Activated CD8-positive, alpha-beta memory T cell treated with anti-CD3 and anti-CD28 coated beads, Interleukin-2, amount 50 U/mL, for 1 hour (primary cell): Measurements from ENCODE around the gene MAP2K2.
"Not testable (repeated sequence)": the region's sequence is repeated elsewhere in the genome, so short reads cannot be mapped to it uniquely, and the experiment has no call there.

Source experiments
- DNase-seq: peaks from one replicate; pipeline ENCODE4 v3.0.0-alpha.2; 2020; ENCODE audit errors: extremely low read depth

The MAP2K2 gene

DNA sequence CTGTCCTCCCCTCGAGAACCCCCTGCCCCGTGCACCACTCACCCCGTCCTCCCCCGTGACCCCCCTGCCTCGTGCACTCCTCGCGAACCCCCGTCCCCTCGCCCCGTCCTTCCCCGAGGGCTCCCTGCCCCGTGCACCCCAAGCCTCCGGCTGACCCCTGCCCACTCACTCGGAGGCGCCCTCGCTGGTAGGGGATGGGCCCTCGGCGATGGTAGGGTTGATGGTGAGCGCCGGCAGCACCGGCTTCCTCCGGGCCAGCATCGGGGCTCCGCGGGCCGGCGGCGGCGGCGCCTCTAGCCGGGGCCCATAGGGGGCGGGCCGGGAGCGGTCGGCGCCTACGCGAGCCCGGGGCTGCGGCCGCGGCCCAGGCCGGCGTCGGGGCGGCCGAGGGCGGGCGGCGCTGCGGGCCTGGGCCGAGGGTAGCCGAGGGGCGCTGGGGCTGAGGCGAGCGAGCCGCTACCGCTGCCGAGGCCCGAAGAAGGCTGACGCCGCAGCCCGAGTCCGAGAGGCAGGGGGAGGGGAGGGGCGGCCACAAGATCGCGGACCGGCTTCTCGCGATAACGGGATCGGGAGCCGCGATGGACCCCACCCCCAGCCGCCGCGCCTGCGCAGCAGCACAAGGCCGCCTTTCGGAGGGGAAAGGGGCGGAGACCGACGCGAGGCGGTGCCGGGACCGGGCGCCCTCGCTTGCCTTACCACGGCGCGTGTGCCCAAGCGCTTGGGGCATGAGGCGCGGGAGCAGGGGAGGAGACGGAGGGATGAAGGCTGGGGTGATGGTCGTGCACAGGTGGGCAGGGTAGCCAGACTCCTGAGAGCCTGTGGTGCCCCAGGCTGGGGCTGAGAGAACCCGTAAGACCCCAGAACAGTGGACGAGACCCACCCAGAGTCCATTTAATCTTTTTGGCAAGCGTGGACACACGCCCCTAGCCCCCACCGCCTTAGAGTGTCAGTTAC lies at the start of gene MAP2K2:
Gene MAP2K2 (minus strand): TSS at position 508 of the 954 bp plus-strand sequence. CDS start 247 bp downstream, at position 261.
- peak; percentile 88 for DNase-seq

DNA sequence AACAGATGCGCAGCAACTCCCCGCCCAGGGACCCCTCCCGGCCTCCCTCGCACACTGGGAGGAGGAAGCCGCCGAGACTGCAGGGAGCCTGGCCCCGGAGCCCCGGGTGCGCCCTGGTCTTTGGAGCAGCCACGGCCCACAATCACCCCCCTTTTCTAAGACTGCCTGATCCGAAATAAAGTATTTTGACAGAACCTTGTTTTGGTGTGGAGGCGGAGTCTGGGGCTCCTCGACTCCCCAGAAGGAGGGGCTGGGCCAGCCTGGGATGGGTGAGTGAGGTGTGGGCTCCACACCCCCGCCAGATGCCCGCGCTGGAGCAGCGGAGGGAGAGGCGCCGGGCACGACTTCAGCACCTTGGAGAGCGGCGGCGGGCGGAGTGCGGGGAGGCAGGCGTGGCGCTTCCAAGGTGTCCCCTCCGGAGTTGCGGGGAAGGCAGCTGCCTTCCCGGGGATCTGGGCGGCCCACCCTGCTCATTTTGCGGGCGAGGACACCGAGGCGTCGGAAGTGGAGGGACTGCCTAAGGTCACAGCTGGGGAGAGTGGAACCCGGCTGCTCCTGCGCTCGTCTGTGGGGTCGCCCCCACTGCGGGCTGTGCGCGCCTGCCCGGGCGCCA lies 49.0 kb upstream of the MAP2K2 start:
- no peak for DNase-seq

DNA sequence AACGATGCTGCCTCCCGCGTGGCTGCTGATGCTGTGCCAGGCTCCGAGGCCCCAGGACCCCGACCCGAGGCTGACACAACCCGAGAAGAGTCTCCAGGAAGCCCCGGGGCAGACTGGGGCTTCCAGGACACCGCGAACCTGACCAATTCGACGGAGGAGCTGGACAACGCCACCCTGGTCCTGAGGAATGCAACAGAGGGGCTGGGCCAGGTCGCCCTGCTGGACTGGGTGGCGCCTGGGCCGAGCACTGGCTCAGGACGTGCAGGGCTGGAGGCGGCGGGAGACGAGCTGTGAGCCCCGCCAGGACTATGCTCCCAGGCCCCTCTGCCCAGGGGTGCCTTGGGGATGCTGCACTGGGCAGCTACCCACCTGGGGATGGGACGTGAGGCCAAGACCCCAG lies 47.8 kb upstream of the MAP2K2 start:
- no peak for DNase-seq

DNA sequence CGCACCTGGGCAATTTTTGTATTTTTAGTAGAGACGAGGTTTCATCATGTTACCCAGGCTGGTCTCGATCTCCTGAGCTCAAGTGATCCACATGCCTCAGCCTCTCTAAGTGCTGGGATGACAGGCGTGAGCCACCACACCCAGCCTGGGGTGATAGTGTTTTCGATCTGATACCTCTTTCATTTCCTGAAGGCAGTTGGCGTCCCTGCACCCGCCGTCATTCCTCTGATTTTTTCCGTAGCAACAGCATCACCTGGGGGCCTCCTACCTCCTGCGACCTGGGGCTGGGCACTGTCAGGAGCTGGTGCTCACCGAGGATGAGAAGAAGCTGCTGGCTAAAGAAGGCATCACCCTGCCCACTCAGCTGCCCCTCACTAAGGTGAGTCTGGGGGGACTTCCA lies 40.3 kb upstream of the MAP2K2 start:
- DNase-seq = no peak

DNA sequence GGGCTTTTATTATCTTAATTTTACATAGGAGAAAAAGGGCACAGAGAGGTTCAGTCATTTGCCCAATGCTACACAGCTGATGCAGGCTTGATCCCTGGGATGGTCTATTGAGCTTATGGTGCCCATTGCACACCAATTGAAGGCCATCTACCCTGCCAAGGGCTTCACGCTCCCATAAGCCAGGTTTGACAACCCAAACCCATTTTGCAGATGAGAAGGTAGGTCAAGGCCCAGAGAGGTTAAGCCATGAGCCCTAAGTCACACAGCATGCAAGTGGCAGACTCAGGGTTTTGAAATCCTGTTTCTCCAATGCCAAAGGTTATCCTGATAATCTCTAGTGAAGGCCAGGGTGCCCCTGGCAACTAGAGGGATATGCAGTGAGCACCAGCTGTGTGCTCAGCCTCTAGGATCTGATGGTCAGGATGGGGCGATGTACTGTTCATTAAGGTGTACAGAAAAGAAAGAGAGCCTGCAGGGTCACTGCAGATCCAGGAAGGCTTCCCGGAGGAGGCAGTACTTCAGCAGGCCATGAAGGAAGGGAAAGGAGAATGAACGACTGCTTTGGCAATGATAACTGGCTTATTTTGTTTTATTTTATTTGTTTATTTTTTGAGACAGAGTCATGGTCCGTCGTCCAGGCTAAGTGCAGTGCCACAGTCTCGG lies 37.6 kb upstream of the MAP2K2 start:
- no peak for DNase-seq

DNA sequence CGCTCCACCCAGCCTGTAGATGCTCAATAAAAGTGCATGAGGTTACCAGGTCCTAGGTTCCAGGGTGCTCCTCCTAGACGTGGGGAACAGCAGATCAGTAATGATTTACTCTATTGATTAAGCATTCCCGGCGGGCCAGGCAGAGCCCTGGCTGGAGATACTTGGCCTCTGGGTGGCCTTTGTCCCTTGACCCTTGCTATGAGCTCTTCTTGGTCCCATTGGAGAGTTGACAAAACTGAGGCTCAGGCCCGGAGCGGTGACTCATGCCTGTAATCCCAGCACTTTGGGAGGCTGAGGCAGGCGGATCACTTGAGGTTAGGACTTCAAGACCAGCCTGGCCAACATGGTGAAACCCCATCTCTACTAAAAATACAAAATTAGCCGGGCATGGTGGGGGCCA lies 34.0 kb upstream of the MAP2K2 start:
- DNase-seq = not testable (repeated sequence)

DNA sequence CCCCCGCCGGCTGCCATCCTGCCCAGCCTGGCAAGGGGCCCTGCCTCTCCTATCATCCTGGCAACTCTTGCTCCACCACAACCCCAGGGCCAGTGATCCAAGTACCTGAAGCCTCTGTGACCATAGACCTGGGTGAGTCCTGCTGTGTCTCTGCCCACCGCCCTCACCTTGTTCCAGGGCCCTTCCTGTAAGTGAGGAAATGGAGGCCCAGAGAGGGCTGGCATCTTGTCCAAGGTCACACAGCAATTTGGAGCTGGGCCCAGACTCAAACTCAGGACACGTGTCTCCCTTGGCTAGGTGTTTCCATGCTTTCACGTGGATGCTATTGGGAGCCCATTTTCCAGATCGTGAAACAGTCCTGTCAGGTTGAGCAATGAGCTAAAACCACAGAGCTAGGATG lies 33.2 kb upstream of the MAP2K2 start:
- no peak for DNase-seq

DNA sequence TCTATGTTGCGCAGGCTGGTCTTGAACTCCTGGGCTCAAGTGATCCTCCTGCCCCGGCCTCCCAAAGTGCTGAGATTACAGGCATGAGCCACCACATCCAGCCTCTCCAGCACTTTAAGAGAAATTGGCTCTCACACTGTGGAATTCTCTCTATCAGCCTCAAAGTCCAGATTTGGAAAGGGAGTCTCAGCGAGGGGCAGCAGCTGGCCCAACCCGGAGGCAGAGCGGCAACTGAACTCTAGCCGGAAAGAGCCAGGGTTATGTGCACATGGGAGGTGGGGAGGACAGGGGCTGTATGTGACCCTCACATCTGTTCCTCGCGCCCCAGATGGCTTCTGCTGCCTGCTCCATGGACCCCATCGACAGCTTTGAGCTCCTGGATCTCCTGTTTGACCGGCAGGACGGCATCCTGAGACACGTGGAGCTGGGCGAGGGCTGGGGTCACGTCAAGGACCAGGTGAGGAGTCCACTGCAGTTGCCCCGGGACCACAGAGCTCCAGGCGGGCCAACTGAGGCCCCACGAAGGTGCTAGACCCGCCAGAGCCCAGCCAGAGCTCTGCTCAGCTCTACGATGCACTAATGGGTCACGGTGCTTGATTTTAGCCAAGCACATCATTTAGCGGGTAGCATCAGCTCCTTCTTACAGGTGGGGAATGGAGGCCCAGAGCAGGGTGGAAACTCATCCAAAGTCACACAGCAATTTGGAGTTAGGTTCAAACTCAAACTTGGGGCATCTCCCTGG lies 30.8 kb upstream of the MAP2K2 start:
- no peak for DNase-seq

DNA sequence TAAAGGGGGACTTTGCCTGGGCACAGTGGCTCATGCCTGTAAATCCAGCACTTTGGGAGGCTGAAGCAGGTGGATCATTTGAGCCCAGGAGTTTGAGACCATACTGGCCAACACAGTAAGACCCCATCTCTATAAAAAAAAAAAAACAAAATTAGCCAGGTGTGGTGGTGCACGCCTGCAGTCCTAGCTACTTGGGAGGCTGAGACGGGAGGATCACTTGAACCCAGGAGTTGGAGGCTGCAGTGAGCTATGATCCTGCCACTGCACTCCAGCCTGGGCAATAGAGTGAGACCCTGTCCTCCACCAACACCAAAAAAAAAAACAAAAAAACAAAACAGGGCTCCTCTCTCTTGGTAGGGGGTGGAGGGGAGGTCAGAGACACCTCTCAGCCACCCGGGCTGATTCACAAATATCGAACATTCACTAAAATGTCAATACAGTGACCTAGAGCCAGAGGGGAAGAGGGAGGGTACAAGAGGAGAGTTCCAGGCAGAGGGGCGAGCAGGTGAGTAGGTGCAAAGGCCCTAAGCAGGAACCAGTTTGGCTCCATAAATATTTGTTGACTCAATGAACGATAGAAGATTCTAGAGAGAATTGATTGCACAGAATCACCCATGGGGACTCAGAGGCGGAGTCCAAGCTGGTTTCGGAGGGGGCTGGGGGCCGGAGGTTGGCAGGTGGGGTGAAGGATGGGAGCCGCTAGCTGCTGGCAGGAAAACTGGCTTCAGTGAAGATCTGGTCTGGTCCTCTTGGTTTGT lies 28.5 kb upstream of the MAP2K2 start:
- DNase-seq = no peak

DNA sequence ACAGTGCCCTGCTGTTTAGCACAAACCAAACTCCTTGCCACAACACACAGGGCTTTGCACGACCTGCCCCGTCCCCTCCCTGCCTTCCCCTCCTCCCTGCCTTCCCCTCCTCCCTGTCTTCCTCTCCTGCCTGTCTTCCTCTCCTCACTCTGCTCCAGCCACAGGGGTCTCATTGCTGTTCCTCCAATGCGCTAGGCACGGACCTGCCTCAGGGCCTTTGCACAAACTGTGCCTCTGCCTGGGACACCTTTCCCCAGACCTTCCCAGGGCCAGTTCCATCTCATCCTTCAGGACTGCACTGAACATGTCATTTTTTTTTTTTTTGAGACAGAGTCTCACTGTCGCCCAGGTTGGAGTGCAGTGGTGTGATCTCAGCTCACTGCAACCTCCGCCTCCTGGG lies 27.7 kb upstream of the MAP2K2 start:
- no peak for DNase-seq

DNA sequence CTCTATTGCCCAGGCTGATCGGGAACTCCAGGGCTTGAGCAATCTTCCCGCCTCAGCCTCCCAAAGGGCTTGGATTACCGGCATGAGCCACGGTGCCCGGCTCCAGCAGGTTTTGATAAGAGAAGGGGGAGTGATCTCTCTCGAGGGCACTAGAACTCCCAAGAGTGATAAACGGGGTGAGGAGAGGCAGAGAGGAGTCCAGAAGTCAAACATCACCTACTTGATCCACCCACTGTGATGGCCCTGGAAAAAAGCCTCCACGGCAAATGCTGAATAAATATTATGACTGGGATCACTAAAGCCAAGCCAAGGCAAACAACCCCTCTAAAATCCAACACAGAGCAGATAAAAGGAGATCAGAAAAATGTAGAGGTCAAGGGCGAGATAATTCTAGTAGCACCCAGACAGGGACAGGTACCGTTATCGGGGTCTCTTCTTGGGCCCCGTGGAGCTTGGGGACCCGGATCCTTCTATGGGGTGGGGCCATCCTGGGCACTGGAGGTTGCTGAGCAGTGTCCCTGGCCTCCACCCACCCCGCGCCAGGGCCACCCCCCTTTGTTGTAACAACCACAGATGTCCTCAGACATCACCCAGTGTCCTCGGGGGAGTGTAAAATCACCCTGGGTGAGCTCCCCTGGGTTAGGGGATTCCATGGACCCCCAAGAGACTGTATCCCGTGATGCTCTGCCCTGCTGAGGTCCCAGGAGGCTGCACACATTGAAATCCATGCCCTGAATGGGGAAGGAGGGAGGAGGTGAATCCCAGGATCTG lies 25.8 kb upstream of the MAP2K2 start:
- DNase-seq = no peak

DNA sequence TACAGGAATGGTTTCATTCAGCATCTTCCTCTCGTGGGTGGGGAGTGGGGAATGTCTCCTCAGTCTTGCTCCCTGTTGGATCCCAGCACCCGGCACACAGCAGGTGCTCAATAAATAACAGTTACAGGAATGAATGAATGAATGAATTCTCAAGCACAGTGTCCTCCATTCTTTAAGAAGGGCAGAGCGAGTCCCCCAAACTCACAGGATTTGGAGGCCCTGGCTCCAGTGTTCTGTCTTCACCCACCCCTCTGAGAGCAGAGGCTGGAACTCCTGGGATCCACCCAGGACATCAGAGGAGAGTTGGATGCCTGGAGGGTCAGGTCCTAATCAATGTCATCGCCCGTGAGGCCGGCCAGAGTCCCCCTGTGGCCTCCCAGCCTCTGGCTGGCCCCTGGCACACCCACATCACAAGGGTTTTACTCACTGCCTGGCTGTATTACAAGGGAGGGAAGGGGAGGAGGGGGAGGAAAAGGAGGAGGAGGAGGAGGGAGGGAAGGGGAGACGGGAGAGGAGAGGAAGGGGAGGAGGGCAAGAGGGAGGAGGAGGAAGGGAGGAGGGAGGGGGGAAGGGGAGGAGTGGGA lies 20.8 kb upstream of the MAP2K2 start:
- no peak for DNase-seq

DNA sequence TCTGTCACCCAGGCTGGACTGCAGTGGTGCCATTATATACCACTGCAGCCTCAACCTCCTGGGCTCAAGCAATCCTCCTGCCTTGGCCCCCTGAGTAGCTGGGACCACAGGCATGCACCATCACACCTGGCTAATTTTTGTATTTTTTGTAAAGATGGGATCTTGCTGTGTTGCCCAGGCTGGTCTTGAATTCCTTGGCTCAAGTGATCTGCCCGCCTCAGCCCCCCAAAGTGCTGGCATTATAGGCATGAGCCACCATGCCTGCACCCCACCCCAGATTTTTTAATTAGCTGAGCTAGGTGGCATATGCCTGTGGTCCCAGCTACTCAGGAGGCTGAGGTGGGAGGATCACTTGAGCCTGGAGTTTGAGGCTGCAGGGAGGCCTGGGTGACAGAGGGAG lies 19.0 kb upstream of the MAP2K2 start:
- not testable (repeated sequence) for DNase-seq

DNA sequence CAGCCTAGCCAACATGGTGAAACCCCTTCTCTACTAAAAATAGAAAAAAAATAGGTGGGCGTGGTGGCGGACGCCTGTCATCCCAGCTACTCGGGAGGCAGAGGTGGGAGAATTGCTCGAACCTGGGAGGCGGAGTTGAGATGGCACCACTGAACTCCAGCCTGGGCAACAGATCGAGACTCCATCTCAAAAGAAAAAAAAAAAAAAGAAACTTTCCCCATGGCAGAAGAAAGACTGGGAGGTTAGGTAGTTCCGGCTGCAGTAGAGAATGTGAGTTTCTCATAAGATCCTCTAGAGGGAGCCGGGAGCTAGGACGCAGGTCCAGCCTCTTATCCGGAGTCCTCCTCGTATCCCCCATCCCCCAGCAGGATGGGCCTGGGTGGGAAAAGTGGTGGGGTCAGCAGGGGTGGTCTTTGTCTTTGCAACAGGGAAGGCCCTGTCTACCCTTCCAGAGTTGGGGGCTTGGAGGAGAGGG lies 16.4 kb upstream of the MAP2K2 start:
- DNase-seq = no peak

DNA sequence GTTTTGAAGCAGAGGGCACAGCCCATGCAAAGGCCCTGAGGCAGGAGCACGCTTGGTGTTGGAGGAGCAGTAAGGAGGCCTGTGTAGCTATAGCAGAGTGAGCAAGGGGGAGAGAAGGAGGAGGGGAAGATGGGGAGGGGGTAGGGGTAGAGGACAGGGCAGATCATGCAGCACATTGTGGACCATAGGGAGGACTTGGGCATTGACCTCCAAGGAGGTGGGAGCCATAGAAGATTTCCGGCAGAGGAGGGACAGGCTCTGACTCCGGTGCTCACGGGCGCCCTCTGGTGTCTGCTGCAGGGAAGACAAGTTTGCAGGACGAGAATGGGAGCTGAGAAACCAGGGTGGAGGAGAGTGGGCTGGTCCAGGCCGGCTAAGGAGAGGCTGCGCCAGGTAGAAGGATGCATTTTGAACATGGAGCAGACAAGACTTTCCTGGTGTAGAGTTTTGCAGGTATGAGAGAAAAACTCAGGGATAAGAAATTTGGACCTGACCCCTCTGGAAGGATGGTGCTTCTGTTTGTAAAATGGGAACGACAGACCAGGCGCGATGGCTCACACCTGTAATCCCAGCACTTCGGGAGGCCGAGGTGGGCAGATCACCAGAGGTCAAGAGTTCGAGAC lies 15.8 kb upstream of the MAP2K2 start:
- DNase-seq = peak; percentile 67

DNA sequence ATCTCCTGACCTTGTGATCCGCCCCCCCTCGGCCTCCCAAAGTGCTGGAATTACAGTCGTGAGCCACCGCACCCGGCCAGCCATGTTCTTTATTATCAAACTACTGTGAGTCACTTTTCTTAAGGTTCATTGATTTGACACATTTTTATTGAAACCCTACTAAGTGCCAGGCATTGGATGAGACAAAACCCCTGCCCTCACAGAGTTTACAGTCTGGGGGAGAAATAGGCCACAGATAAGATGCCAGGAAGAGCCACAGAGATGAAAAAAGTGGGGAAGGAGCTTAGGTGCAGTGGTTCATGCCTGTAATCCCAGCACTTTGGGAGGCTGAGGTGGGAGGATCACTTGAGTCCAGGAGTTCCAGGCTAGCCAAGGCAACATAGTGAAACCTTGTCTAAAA lies 14.5 kb upstream of the MAP2K2 start:
- DNase-seq = no peak

DNA sequence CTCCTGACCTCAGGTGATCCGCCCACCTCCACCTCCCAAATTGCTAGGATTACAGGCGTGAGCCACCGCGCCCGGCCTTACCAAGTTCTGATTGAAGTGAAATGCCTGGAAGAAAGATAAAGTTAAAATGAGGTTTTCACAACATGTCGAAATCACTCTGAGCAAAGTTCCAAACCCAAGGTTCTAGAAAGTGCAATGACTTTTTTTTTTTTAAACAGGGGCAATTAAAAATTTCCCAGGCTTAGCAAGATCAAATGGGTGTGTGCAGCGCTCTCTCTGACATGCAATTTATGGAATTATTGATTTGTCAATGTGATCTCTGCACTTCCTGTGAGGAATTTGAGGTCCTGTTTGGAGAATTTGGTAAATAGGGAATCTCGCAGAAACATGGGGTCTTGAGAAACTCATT lies 12.8 kb upstream of the MAP2K2 start:
- DNase-seq = no peak

DNA sequence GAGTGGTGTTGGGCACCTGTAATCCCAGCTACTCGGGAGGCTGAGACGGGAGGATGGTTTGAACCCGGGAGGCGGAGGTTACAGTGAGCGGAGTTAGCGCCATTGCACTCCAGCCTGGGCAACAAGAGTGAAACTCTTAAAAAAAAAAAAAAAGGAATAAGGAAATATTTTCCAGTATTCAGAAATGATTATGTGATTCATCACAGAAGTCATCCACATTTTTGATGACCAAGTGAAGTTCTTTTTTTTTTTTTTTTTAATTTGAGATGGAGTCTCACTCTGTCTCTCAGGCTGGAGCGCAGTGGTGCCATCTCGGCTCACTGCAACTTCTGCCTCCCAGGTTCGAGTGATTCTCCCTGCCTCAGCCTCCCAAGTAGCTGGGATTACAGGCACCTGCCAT lies 11.5 kb upstream of the MAP2K2 start:
- not testable (repeated sequence) for DNase-seq

DNA sequence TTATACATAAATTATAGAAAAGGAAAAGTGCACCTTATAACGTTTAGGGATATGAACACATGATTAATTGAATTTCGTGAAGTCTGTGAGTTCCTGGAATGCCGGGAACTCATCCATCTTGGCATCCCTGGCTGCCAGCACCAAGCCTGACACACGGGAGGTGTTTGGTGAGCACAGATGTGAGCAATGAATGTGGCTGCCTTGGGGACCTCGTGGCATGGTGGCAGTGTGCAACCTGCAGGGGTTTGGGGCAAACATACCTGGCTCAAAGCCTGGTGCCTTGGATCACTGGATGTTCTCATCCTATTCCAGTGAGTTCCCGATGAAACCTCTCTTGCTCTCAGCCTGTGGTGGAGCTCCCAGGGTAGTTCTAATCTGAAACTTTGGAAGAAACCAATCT lies 10.4 kb upstream of the MAP2K2 start:
- DNase-seq = no peak
